Measurements from ENCODE around the gene FAM107A.

GRCh38 chr3:58521917-58522631, 55.1 kb downstream of the FAM107A start:
- TF ChIP-seq CTCF (conservative IDR thresholded peaks at IDR 0.05; ENCODE audit: low read length): no peak
- no peak for TF ChIP-seq EZH2phosphoT487 (IDR thresholded peaks at IDR 0.05; ENCODE audit: borderline replicate concordance)

Measured in Loucy (cell line).